Activated effector memory CD4-positive, alpha-beta T cell treated with anti-CD3 and anti-CD28 coated beads, Interleukin-2, amount 50 U/mL, for 16 hours (primary cell): ENCODE measurements around the gene PLSCR1.
"Not testable (repeated sequence)": the region's sequence is repeated elsewhere in the genome, so short reads cannot be mapped to it uniquely, and the experiment has no call there.

Experiments used
- DNase-seq: peaks from one replicate; pipeline ENCODE4 v3.0.0-alpha.2; 2020

PLSCR1 gene

GRCh38 chr3:146547235-146547835, 2.9 kb upstream of the PLSCR1 start:
- DNase-seq, result no peak

DNA sequence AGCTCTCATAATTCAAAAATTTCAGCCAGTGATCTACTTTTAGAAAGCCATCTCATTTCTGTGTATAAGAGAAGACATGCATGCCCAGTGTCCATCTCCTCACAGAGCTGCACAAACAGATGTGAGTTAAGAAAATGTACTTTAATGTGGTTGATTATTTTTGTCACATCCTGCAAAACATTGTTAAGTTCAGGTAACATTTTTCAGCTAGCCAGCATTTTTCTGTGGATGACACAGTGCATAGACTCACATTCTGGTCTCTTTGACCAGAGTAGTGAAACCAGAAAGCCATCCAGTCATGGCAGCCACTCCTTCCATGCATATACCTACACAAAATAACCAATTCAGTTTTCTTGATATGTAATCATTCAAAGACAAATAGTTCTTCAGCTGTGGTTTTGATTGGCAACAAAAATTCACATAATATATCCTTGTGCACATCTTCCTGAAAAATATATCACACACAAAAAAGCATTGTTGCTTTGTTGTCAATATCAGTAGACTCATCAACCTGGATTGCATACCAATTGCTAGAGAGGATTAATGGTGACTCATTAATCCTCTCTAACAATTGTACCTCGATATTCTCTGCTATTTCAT, 2.1 kb upstream of the PLSCR1 start:
- no peak for DNase-seq

DNA sequence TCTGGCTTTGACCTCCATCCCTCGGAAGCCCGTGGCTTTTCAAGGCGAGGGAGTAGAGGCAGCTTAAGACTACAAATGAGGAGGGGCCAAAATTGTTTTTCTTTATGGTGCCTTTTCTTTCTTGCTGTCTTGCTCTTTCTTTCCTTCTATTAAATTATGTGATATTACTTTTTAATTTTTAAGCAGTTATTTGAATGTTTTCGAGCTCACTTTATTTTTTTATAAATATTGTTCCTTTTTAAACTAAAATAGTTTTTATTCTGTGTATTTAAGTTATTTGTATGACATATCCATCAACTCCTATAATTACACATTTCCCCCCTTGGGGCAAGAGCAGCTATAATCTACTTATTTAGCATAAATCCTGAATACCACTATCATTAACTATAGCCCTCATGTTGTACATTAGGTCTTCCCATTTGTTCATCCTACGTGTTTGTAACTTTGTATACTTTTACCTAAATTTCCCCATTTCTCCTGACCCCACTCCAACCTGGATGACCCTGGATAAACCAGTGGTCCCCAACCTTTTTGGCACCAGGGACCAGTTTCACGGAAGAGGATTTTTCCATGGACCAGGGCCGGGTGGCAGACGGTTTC, 622 bp upstream of the PLSCR1 start:
- no peak for DNase-seq

DNA sequence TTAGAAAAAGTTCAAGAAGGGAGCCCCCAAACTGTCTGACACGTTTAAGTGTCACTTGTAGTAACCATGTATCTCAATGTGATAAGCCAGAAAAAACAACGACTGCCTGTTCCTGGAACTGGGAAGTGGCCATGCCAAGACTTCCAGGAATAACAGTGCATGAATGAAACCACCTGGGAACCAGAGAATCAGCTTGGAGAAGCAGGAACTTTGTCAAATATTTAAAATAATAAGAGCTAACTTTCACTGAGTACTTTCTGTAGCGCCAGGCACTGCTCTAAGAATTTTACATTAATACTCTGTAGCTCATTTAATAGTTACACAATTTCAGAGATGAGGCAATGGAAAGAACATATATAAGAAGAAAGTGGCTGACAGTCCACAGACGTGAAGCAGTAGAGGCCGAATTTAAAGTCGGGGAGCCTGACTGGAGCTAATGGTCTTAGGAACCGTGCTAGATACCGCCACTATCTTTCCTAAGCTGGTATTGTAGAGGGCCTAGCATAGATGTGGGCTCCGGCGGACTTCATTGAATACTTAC, 876 bp downstream of the PLSCR1 start:
- DNase-seq, result no peak

GRCh38 chr3:146542978-146543377, 1.4 kb downstream of the PLSCR1 start:
- DNase-seq, result no peak

GRCh38 chr3:146542179-146542578, 2.2 kb downstream of the PLSCR1 start:
- no peak for DNase-seq

- DNase-seq, result no peak
Observed at GRCh38 chr3:146540978-146541377, 3.4 kb downstream of the PLSCR1 start.

DNA sequence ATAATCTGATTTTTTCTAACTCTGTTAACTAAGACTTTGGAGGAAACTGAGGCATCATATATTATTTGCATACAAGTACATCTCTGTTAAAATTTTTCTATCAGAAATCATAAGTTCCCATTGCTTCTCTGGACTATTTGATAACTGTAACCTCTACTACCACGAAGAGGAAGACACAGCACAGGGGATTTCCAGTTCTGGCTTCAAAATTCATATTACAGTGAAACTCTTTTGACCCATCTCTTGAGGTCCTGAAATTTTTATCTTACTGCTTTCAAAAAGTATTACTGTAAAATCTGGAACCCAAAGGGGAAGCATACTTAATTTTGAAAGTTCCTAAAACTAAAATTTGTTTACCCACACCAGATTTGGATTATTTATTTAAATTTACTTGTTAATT, 4.2 kb downstream of the PLSCR1 start:
- no peak for DNase-seq

- DNase-seq, result no peak
Observed at GRCh38 chr3:146539315-146539714, 5.1 kb downstream of the PLSCR1 start.

GRCh38 chr3:146537603-146538002, 6.8 kb downstream of the PLSCR1 start:
- DNase-seq, result no peak

GRCh38 chr3:146536681-146537080, 7.7 kb downstream of the PLSCR1 start:
- no peak for DNase-seq

DNA sequence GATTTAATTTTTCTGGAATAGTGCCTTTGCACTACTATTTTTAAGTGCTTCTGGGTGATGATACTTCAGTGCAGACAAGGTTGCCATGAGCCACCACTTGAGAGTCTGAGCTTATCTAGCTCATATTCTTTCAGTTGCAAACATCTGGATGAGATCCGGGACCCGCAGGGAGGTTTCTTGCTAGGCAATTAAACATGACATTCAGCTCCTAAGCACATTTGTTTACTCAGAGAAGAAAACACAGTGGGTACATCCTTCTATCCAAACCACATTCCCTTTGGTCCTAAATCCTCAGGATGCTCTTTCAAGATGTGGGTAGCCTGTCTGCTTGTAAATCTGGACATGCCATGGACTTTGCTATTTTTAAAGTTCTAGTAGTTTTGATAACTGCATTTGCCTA, 12.0 kb downstream of the PLSCR1 start:
- DNase-seq, result no peak

DNA sequence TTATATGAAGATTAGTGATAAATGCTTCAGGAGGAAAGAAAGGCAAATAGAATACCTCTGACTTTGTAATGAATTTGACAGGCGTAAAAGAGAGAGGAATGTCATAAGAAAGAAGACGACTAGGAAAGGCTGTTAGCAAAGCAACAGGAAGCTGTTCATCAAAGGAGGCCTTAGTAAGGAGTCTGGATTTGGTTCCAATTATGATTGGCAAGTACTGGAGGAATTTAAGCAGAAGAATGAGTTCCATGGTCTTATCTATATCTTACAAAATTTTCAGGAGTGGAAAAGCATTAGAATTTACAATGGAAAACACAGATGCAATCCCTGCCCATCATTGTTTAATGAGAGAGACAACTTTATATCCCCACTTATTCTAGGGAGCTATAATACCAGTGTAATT, 13.8 kb downstream of the PLSCR1 start:
- DNase-seq, result no peak

DNA sequence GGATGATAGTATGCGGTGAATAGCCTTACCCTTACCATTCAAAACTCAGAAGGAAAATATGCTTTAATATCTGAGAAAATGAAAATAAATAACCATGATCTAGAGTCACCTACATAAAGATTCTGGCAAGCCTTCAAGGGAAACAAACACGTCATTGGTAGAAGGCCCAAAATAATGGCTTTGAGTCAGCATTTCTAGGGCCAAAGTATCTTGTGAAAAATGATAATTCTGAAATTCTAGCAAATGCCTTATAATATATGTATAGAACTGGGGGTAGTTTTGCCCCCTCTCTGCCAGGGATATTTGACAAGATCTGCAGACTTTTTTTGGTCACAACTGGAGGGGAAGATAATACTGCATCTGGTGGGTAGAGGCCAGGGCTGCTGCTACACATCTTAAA, 15.4 kb downstream of the PLSCR1 start:
- no peak for DNase-seq

- no peak for DNase-seq
Observed at GRCh38 chr3:146524961-146525360, 19.4 kb downstream of the PLSCR1 start.

GRCh38 chr3:146523531-146523930, 20.9 kb downstream of the PLSCR1 start:
- DNase-seq, result no peak

GRCh38 chr3:146522174-146523158, 21.9 kb downstream of the PLSCR1 start:
- not testable (repeated sequence) for DNase-seq

GRCh38 chr3:146521394-146521793, 23.0 kb downstream of the PLSCR1 start:
- no peak for DNase-seq

GRCh38 chr3:146519810-146520209, 24.6 kb downstream of the PLSCR1 start:
- DNase-seq, result no peak

DNA sequence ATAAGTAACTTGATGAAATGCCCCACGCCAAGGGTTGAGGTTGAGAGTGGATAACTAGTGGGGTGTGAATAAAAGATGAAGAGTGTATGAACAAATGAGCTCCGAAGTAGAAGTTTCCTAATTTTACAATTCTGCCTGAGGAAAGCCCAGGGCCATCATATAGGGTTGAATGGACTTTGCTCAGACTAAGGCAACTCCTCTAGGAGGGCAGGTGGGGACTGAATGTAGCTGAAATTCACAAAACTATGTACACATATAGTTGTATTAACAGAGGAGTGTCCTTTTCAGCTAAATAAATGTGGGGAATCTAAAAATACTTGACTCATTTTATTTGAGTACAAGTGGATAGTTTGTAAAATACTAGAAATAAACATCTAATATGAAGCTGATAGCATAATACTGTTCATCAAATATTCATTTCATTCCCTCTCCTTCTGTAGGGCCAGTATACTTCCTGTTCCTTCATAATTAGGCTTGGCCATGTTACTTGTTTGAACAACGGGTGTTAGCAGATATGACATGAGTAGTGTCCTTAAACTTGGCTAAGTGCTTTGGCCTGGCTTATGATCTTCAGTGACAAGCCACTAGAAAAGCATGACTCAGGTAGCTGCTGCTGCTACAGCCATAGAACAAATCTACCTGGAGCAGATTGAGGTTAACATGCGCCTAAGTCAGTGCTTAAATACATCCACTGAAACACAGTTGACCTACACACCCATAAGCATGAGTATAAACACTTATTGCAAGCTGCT, 26.5 kb downstream of the PLSCR1 start:
- no peak for DNase-seq

GRCh38 chr3:146513386-146514051, 30.9 kb downstream of the PLSCR1 start:
- no peak for DNase-seq
